ENCODE data around the gene PEX13. TPM values are rescaled to one million over a fixed set of nuclear protein-coding genes. Genes with fewer than 3 reads are reported as not detected.

PEX13 gene
- total and polyA plus RNA-seq, 4 donors, result 10.6 to 42.8 (median 21.5) TPM

DNA sequence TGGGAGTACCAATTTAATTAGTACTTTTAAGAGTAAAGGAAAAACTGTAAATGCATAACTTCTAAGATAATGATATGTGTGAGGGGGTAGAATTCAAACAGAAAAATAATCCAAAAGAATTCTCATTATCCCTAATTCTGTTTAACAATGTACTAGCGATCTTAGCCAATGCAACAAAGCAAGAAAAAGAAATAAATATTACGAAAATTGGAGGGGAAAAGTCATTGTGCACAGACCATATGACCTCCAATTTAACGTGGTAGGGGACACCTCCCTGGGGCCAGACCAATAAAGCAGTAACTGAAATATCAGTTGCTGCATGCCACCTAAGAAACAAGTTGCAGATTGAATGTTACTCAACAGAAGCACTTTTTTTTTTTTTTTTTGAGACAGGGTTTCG is 25.9 kb upstream of the PEX13 start:
- Histone ChIP-seq H3K9ac (ENCODE audit: low read depth in 1 of 2, low read length in 2 of 2) (no peak overlapping the region), H3K4me3 (ENCODE audit: low read depth in 1 of 3, low read length in 3 of 3) (no peak overlapping the region), H3K4me1 (ENCODE audit: control insufficient read depth in 4 of 4, insufficient read depth in 4 of 4, low read length in 3 of 4) (no peaks in the 10 kb centered on the region), H3K27ac (ENCODE audit: low read depth in 1 of 2, low read length in 2 of 2) (no peak overlapping the region), H3K27me3 (ENCODE audit: control insufficient read depth in 4 of 4, insufficient read depth in 4 of 4, low read length in 3 of 4) (no peaks in the 10 kb centered on the region), H3K36me3 (ENCODE audit: control insufficient read depth in 4 of 4, insufficient read depth in 3 of 4, low read depth in 1 of 4, low read length in 3 of 4) (peaks cover 0 to 13% (median 3%) of the 10 kb centered on the region in 4 donors), H3K9me3 (ENCODE audit: control insufficient read depth in 4 of 4, low read length in 3 of 4) (peaks cover 0 to 5% (median 4%) of the 10 kb centered on the region in 4 donors)
- TF ChIP-seq EGR1 (IDR thresholded peaks at IDR 0.05; ENCODE audit: low read depth in 2 of 2) (no peak), HNF4A (conservative IDR thresholded peaks at IDR 0.05) (no peak), YY1 (IDR thresholded peaks at IDR 0.05) (no peak), TAF1 (conservative IDR thresholded peaks at IDR 0.05) (no peak), ZBTB33 (IDR thresholded peaks at IDR 0.05) (no peak), FOXA2 (IDR thresholded peaks at IDR 0.05) (no peak), RAD21 (IDR thresholded peaks at IDR 0.05) (no peak), JUND (IDR thresholded peaks at IDR 0.05) (no peak), RXRA (IDR thresholded peaks at IDR 0.05) (no peak)
- TF ChIP-seq, protein P1, sequence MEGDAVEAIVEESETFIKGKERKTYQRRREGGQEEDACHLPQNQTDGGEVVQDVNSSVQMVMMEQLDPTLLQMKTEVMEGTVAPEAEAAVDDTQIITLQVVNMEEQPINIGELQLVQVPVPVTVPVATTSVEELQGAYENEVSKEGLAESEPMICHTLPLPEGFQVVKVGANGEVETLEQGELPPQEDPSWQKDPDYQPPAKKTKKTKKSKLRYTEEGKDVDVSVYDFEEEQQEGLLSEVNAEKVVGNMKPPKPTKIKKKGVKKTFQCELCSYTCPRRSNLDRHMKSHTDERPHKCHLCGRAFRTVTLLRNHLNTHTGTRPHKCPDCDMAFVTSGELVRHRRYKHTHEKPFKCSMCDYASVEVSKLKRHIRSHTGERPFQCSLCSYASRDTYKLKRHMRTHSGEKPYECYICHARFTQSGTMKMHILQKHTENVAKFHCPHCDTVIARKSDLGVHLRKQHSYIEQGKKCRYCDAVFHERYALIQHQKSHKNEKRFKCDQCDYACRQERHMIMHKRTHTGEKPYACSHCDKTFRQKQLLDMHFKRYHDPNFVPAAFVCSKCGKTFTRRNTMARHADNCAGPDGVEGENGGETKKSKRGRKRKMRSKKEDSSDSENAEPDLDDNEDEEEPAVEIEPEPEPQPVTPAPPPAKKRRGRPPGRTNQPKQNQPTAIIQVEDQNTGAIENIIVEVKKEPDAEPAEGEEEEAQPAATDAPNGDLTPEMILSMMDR (IDR thresholded peaks at IDR 0.05; ENCODE audit: low read depth, low read length, missing input control), result no peak
- TF ChIP-seq, protein P2, sequence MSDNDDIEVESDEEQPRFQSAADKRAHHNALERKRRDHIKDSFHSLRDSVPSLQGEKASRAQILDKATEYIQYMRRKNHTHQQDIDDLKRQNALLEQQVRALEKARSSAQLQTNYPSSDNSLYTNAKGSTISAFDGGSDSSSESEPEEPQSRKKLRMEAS (IDR thresholded peaks at IDR 0.05), result no peak
- TF ChIP-seq, protein P3, sequence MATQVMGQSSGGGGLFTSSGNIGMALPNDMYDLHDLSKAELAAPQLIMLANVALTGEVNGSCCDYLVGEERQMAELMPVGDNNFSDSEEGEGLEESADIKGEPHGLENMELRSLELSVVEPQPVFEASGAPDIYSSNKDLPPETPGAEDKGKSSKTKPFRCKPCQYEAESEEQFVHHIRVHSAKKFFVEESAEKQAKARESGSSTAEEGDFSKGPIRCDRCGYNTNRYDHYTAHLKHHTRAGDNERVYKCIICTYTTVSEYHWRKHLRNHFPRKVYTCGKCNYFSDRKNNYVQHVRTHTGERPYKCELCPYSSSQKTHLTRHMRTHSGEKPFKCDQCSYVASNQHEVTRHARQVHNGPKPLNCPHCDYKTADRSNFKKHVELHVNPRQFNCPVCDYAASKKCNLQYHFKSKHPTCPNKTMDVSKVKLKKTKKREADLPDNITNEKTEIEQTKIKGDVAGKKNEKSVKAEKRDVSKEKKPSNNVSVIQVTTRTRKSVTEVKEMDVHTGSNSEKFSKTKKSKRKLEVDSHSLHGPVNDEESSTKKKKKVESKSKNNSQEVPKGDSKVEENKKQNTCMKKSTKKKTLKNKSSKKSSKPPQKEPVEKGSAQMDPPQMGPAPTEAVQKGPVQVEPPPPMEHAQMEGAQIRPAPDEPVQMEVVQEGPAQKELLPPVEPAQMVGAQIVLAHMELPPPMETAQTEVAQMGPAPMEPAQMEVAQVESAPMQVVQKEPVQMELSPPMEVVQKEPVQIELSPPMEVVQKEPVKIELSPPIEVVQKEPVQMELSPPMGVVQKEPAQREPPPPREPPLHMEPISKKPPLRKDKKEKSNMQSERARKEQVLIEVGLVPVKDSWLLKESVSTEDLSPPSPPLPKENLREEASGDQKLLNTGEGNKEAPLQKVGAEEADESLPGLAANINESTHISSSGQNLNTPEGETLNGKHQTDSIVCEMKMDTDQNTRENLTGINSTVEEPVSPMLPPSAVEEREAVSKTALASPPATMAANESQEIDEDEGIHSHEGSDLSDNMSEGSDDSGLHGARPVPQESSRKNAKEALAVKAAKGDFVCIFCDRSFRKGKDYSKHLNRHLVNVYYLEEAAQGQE (IDR thresholded peaks at IDR 0.05), result no peak
- no peak for DNase-seq (ENCODE audit: low spot score)
- WGBS, result 96% methylated on average over 4 of the region's 4 CpGs

GRCh38 chr2:60992985-60993392 is 24.5 kb upstream of the PEX13 start:
- 82% methylated on average over 7 of the region's 7 CpGs for WGBS
- H3K9ac ChIP-seq (ENCODE audit: low read depth in 1 of 2, low read length in 2 of 2), result no peak overlapping the region
- peaks cover 0 to 5% (median 4%) of the 10 kb centered on the region in 4 donors for H3K9me3 ChIP-seq (ENCODE audit: control insufficient read depth in 4 of 4, low read length in 3 of 4)
- DNase-seq (ENCODE audit: low spot score), result no peak
- no peak overlapping the region for H3K27ac ChIP-seq (ENCODE audit: low read depth in 1 of 2, low read length in 2 of 2)
- peaks cover 0 to 13% (median 3%) of the 10 kb centered on the region in 4 donors for H3K36me3 ChIP-seq (ENCODE audit: control insufficient read depth in 4 of 4, insufficient read depth in 3 of 4, low read depth in 1 of 4, low read length in 3 of 4)
- H3K4me1 ChIP-seq (ENCODE audit: control insufficient read depth in 4 of 4, insufficient read depth in 4 of 4, low read length in 3 of 4), result no peaks in the 10 kb centered on the region
- H3K4me3 ChIP-seq (ENCODE audit: low read depth in 1 of 3, low read length in 3 of 3), result no peak overlapping the region
- H3K27me3 ChIP-seq (ENCODE audit: control insufficient read depth in 4 of 4, insufficient read depth in 4 of 4, low read length in 3 of 4), result no peaks in the 10 kb centered on the region
- no peak for TF ChIP-seq GABPA (IDR thresholded peaks at IDR 0.05 in 1 of 2, conservative IDR thresholded peaks at IDR 0.05 in 1 of 2)
- no peak for TF ChIP-seq RAD21 (IDR thresholded peaks at IDR 0.05)
- TF ChIP-seq, protein P4, sequence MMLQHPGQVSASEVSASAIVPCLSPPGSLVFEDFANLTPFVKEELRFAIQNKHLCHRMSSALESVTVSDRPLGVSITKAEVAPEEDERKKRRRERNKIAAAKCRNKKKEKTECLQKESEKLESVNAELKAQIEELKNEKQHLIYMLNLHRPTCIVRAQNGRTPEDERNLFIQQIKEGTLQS (IDR thresholded peaks at IDR 0.05), result no peak
- no peak for TF ChIP-seq HNF4G (IDR thresholded peaks at IDR 0.05)
- no peak for TF ChIP-seq NR2F2 (IDR thresholded peaks at IDR 0.05)
- TF ChIP-seq TAF1 (conservative IDR thresholded peaks at IDR 0.05), result no peak
- TF ChIP-seq HNF4A (conservative IDR thresholded peaks at IDR 0.05), result no peak
- TF ChIP-seq, protein P2 (IDR thresholded peaks at IDR 0.05), result no peak
- TF ChIP-seq, protein P3 (IDR thresholded peaks at IDR 0.05), result no peak
- no peak for TF ChIP-seq SP1 (IDR thresholded peaks at IDR 0.05)
- TF ChIP-seq ZBTB33 (IDR thresholded peaks at IDR 0.05), result no peak
- TF ChIP-seq EGR1 (IDR thresholded peaks at IDR 0.05; ENCODE audit: low read depth in 2 of 2), result no peak
- no peak for TF ChIP-seq FOXA1 (IDR thresholded peaks at IDR 0.05)
- TF ChIP-seq FOXA2 (IDR thresholded peaks at IDR 0.05), result no peak
- TF ChIP-seq JUND (IDR thresholded peaks at IDR 0.05), result no peak
